ENCODE results near the gene DNAJB8. TPM values are rescaled to one million over a fixed set of nuclear protein-coding genes. Genes with fewer than 3 reads are reported as not detected.

Gene DNAJB8
- not detected for polyA plus RNA-seq (2013, experiment 1 of 2)
- polyA plus RNA-seq (2013, experiment 2 of 2), result not detected

- H3K27ac ChIP-seq (ENCODE audit: low read depth, low read length), result no peak within 1 kb of the TSS
- H3K4me1 ChIP-seq (ENCODE audit: insufficient read depth, low read length), result no peaks in the 10 kb centered on the region
- no peaks in the 10 kb centered on the region for H3K36me3 ChIP-seq (ENCODE audit: insufficient read depth, low read length)
- WGBS, result 89% methylated on average over 14 of the region's 14 CpGs
- H3K4me3 ChIP-seq (ENCODE audit: low read length), result no peak within 1 kb of the TSS
- no peaks in the 10 kb centered on the region for H3K9me3 ChIP-seq (ENCODE audit: insufficient read depth, low read depth, low read length)
- H3K27me3 ChIP-seq (ENCODE audit: insufficient read depth, low read length), result peaks cover 69% of the 10 kb centered on the region
- H3K9ac ChIP-seq (ENCODE audit: low read depth, low read length), result no peak within 1 kb of the TSS
Measured at GRCh38 chr3:128466840-128467541, at the start of gene DNAJB8. Gene DNAJB8, minus strand, starts transcription at chr3:128466890. Its CDS starts 3,645 bp downstream, at chr3:128463245.

GRCh38 chr3:128515967-128516366 lies 49.3 kb upstream of the DNAJB8 start:
- no peaks in the 10 kb centered on the region for H3K36me3 ChIP-seq (ENCODE audit: insufficient read depth, low read length)
- H3K27me3 ChIP-seq (ENCODE audit: insufficient read depth, low read length), result peaks cover 4% of the 10 kb centered on the region
- H3K27ac ChIP-seq (ENCODE audit: low read depth, low read length), result no peak overlapping the region
- peaks cover 7% of the 10 kb centered on the region; the same call in 1 of the 2 replicates for H3K9me3 ChIP-seq (ENCODE audit: insufficient read depth, low read depth, low read length)
- no peak overlapping the region for H3K9ac ChIP-seq (ENCODE audit: low read depth, low read length)
- no peaks in the 10 kb centered on the region for H3K4me1 ChIP-seq (ENCODE audit: insufficient read depth, low read length)
- WGBS, result 90% methylated on average over 1 of the region's 1 CpG
- H3K4me3 ChIP-seq (ENCODE audit: low read length), result no peak overlapping the region

GRCh38 chr3:128508852-128509251 lies 42.2 kb upstream of the DNAJB8 start:
- no peak overlapping the region for H3K27ac ChIP-seq (ENCODE audit: low read depth, low read length)
- peaks cover 3% of the 10 kb centered on the region; the same call in 1 of the 2 replicates for H3K27me3 ChIP-seq (ENCODE audit: insufficient read depth, low read length)
- 0 out of 2 replicates have a peak, but pooled peaks cover 9% of the 10 kb centered on the region for H3K9me3 ChIP-seq (ENCODE audit: insufficient read depth, low read depth, low read length)
- no peaks in the 10 kb centered on the region for H3K4me1 ChIP-seq (ENCODE audit: insufficient read depth, low read length)
- no peak overlapping the region for H3K9ac ChIP-seq (ENCODE audit: low read depth, low read length)
- H3K36me3 ChIP-seq (ENCODE audit: insufficient read depth, low read length), result no peaks in the 10 kb centered on the region
- H3K4me3 ChIP-seq (ENCODE audit: low read length), result no peak overlapping the region
- 94% methylated on average over 5 of the region's 5 CpGs for WGBS

GRCh38 chr3:128506754-128507153 lies 40.1 kb upstream of the DNAJB8 start:
- WGBS, result 83% methylated on average over 2 of the region's 2 CpGs
- H3K4me1 ChIP-seq (ENCODE audit: insufficient read depth, low read length), result no peaks in the 10 kb centered on the region
- no peak overlapping the region for H3K9ac ChIP-seq (ENCODE audit: low read depth, low read length)
- peaks cover 3% of the 10 kb centered on the region; the same call in 1 of the 2 replicates for H3K27me3 ChIP-seq (ENCODE audit: insufficient read depth, low read length)
- H3K27ac ChIP-seq (ENCODE audit: low read depth, low read length), result no peak overlapping the region
- 0 out of 2 replicates have a peak, but pooled peaks cover 2% of the 10 kb centered on the region for H3K9me3 ChIP-seq (ENCODE audit: insufficient read depth, low read depth, low read length)
- no peak overlapping the region for H3K4me3 ChIP-seq (ENCODE audit: low read length)
- H3K36me3 ChIP-seq (ENCODE audit: insufficient read depth, low read length), result no peaks in the 10 kb centered on the region

GRCh38 chr3:128505771-128506170 lies 39.1 kb upstream of the DNAJB8 start:
- WGBS, result 95% methylated on average over 3 of the region's 3 CpGs
- H3K27me3 ChIP-seq (ENCODE audit: insufficient read depth, low read length), result peaks cover 5% of the 10 kb centered on the region; the same call in 1 of the 2 replicates
- no peak overlapping the region for H3K4me3 ChIP-seq (ENCODE audit: low read length)
- no peak overlapping the region for H3K27ac ChIP-seq (ENCODE audit: low read depth, low read length)
- H3K4me1 ChIP-seq (ENCODE audit: insufficient read depth, low read length), result no peaks in the 10 kb centered on the region
- no peak overlapping the region for H3K9ac ChIP-seq (ENCODE audit: low read depth, low read length)
- 0 out of 2 replicates have a peak, but pooled peaks cover 2% of the 10 kb centered on the region for H3K9me3 ChIP-seq (ENCODE audit: insufficient read depth, low read depth, low read length)
- no peaks in the 10 kb centered on the region for H3K36me3 ChIP-seq (ENCODE audit: insufficient read depth, low read length)

- Histone ChIP-seq H3K27me3 (ENCODE audit: insufficient read depth, low read length) (peaks cover 9% of the 10 kb centered on the region; the same call in 1 of the 2 replicates), H3K9me3 (ENCODE audit: insufficient read depth, low read depth, low read length) (0 out of 2 replicates have a peak, but pooled peaks cover 2% of the 10 kb centered on the region), H3K4me3 (ENCODE audit: low read length) (no peak overlapping the region), H3K4me1 (ENCODE audit: insufficient read depth, low read length) (no peaks in the 10 kb centered on the region), H3K9ac (ENCODE audit: low read depth, low read length) (no peak overlapping the region), H3K36me3 (ENCODE audit: insufficient read depth, low read length) (no peaks in the 10 kb centered on the region), H3K27ac (ENCODE audit: low read depth, low read length) (no peak overlapping the region)
- WGBS, result 94% methylated on average over 11 of the region's 12 CpGs
Measured at GRCh38 chr3:128504963-128505730, 38.5 kb upstream of the DNAJB8 start.

- no peaks in the 10 kb centered on the region for H3K4me1 ChIP-seq (ENCODE audit: insufficient read depth, low read length)
- WGBS, result 94% methylated on average over 8 of the region's 8 CpGs
- H3K9ac ChIP-seq (ENCODE audit: low read depth, low read length), result no peak overlapping the region
Measured at GRCh38 chr3:128504533-128504915, 37.8 kb upstream of the DNAJB8 start.

GRCh38 chr3:128503751-128504532 lies 37.3 kb upstream of the DNAJB8 start:
- Histone ChIP-seq H3K27me3 (ENCODE audit: insufficient read depth, low read length) (peaks cover 16% of the 10 kb centered on the region), H3K36me3 (ENCODE audit: insufficient read depth, low read length) (no peaks in the 10 kb centered on the region), H3K4me3 (ENCODE audit: low read length) (no peak overlapping the region), H3K9ac (ENCODE audit: low read depth, low read length) (no peak overlapping the region), H3K27ac (ENCODE audit: low read depth, low read length) (no peak overlapping the region), H3K4me1 (ENCODE audit: insufficient read depth, low read length) (no peaks in the 10 kb centered on the region; the same call in 1 of the 2 replicates), H3K9me3 (ENCODE audit: insufficient read depth, low read depth, low read length) (0 out of 2 replicates have a peak, but pooled peaks cover 2% of the 10 kb centered on the region)
- 90% methylated on average over 10 of the region's 10 CpGs for WGBS

More at GRCh38 chr3:128504533-128504915, 37.8 kb upstream of the DNAJB8 start:
- no peaks in the 10 kb centered on the region for H3K36me3 ChIP-seq (ENCODE audit: insufficient read depth, low read length)
- 0 out of 2 replicates have a peak, but pooled peaks cover 2% of the 10 kb centered on the region for H3K9me3 ChIP-seq (ENCODE audit: insufficient read depth, low read depth, low read length)
- H3K4me3 ChIP-seq (ENCODE audit: low read length), result no peak overlapping the region
- peaks cover 10% of the 10 kb centered on the region; the same call in 1 of the 2 replicates for H3K27me3 ChIP-seq (ENCODE audit: insufficient read depth, low read length)
- H3K27ac ChIP-seq (ENCODE audit: low read depth, low read length), result no peak overlapping the region

GRCh38 chr3:128503164-128503651 lies 36.5 kb upstream of the DNAJB8 start:
- WGBS, result 86% methylated on average over 12 of the region's 12 CpGs
- no peaks in the 10 kb centered on the region for H3K36me3 ChIP-seq (ENCODE audit: insufficient read depth, low read length)

GRCh38 chr3:128502712-128503111 lies 36.0 kb upstream of the DNAJB8 start:
- H3K36me3 ChIP-seq (ENCODE audit: insufficient read depth, low read length), result no peaks in the 10 kb centered on the region
- peaks cover 27% of the 10 kb centered on the region for H3K27me3 ChIP-seq (ENCODE audit: insufficient read depth, low read length)
- no peak overlapping the region for H3K27ac ChIP-seq (ENCODE audit: low read depth, low read length)
- no peaks in the 10 kb centered on the region; the same call in 1 of the 2 replicates for H3K4me1 ChIP-seq (ENCODE audit: insufficient read depth, low read length)
- 0 out of 2 replicates have a peak, but pooled peaks cover 2% of the 10 kb centered on the region for H3K9me3 ChIP-seq (ENCODE audit: insufficient read depth, low read depth, low read length)
- H3K4me3 ChIP-seq (ENCODE audit: low read length), result no peak overlapping the region
- WGBS, result 90% methylated on average over 5 of the region's 5 CpGs
- H3K9ac ChIP-seq (ENCODE audit: low read depth, low read length), result no peak overlapping the region

More at GRCh38 chr3:128503164-128503651, 36.5 kb upstream of the DNAJB8 start:
- Histone ChIP-seq H3K9me3 (ENCODE audit: insufficient read depth, low read depth, low read length) (0 out of 2 replicates have a peak, but pooled peaks cover 2% of the 10 kb centered on the region), H3K9ac (ENCODE audit: low read depth, low read length) (no peak overlapping the region), H3K4me3 (ENCODE audit: low read length) (no peak overlapping the region), H3K27me3 (ENCODE audit: insufficient read depth, low read length) (peaks cover 23% of the 10 kb centered on the region), H3K4me1 (ENCODE audit: insufficient read depth, low read length) (no peaks in the 10 kb centered on the region; the same call in 1 of the 2 replicates), H3K27ac (ENCODE audit: low read depth, low read length) (no peak overlapping the region)

Data from HUES64 (cell line).